Neural progenitor cell (in vitro differentiated cells): ENCODE results near the gene SLC35F5. TPM values are rescaled to one million over a fixed set of nuclear protein-coding genes. Genes with fewer than 3 reads are reported as not detected.

Experiments used
- DNase-seq: peaks from one replicate; pipeline ENCODE4 v3.0.0-alpha.2; 2016; ENCODE audit warnings: low spot score
- H2AFZ ChIP-seq: fragments of 200-600 bp; sonication (generic); replicated peaks from 2 replicates; pipeline ENCODE4 v1.6.1; 2016; ENCODE audit warnings: antibody characterized with exemption
- H3F3A ChIP-seq: fragments of 200-600 bp; sonication (generic); 2 replicates; pipeline ENCODE4 v1.6.1; 2016; ENCODE audit warnings: antibody characterized with exemption, low read depth
- H3K27ac ChIP-seq: fragments of 200-600 bp; sonication (generic); 2 replicates; pipeline ENCODE4 v1.5.1; 2016; ENCODE audit warnings: mild to moderate bottlenecking
- H3K27me3 ChIP-seq: fragments of 200-600 bp; sonication (generic); 2 replicates; pipeline ENCODE4 v1.6.1; 2016; ENCODE audit warnings: mild to moderate bottlenecking, moderate library complexity
- H3K36me3 ChIP-seq: fragments of 200-600 bp; sonication (generic); 2 replicates; pipeline ENCODE4 v1.5.1; 2016
- H3K4me1 ChIP-seq: fragments of 200-600 bp; sonication (generic); 2 replicates; pipeline ENCODE4 v1.6.1; 2016; ENCODE audit warnings: mixed run types
- H3K4me2 ChIP-seq: fragments of 200-600 bp; sonication (generic); 2 replicates; pipeline ENCODE4 v1.6.1; 2016
- H3K4me3 ChIP-seq: fragments of 200-600 bp; sonication (generic); 2 replicates; pipeline ENCODE4 v1.5.1; 2016
- H3K79me2 ChIP-seq: fragments of 200-600 bp; sonication (generic); 2 replicates; pipeline ENCODE4 v1.6.1; 2016; ENCODE audit warnings: low read depth
- H3K9ac ChIP-seq: fragments of 200-600 bp; sonication (generic); 2 replicates; pipeline ENCODE4 v1.6.1; 2016
- H3K9me3 ChIP-seq: fragments of 200-600 bp; sonication (generic); 2 replicates; pipeline ENCODE4 v1.5.1; 2016; ENCODE audit warnings: low read depth
- H4K20me1 ChIP-seq: fragments of 200-600 bp; sonication (generic); 2 replicates; pipeline ENCODE4 v1.6.1; 2016; ENCODE audit warnings: low read depth
- H3K27ac Mint-ChIP-seq: 3 replicates; pipeline ENCODE4 v1.8.0; 2021; ENCODE audit warnings: mixed read lengths
- H3K27me3 Mint-ChIP-seq: 2 replicates; pipeline ENCODE4 v1.8.0; 2022; ENCODE audit warnings: low read depth, mild to moderate bottlenecking, inconsistent platforms, moderate library complexity, mixed read lengths; ENCODE audit not compliant: insufficient read depth
- H3K36me3 Mint-ChIP-seq: 3 replicates; pipeline ENCODE4 v1.8.0; 2021; ENCODE audit warnings: mixed read lengths
- H3K4me1 Mint-ChIP-seq: 3 replicates; pipeline ENCODE4 v1.8.0; 2021; ENCODE audit warnings: mixed read lengths
- H3K4me3 Mint-ChIP-seq: 3 replicates; pipeline ENCODE4 v1.8.0; 2021; ENCODE audit warnings: mild to moderate bottlenecking, moderate library complexity, mixed read lengths
- H3K9me3 Mint-ChIP-seq: 3 replicates; pipeline ENCODE4 v1.8.0; 2020; ENCODE audit warnings: mixed read lengths
- EZH2 ChIP-seq: fragments of 200-600 bp; sonication (generic); IDR thresholded peaks from 2 replicates; pipeline ENCODE4 v1.6.1; 2017; ENCODE audit warnings: antibody characterized with exemption, mild to moderate bottlenecking, moderate library complexity
- EZH2phosphoT487 ChIP-seq: fragments of 200-600 bp; sonication (generic); IDR thresholded peaks from 2 replicates; pipeline ENCODE4 v1.6.1; 2017; ENCODE audit warnings: antibody characterized with exemption
- total RNA-seq: library from RNA; depleted of rRNA; stranded (reverse); fragments of >200 nt; gene quantifications from 2 replicates; pipeline ENCODE4 v1.2.3, GENCODE V29; 2015; ENCODE audit warnings: low replicate concordance
- TF ChIP-seq, protein P1 (sequence below): fragments of 200-600 bp; sonication (generic); IDR thresholded peaks from 2 replicates; pipeline ENCODE4 v1.5.1; 2017; ENCODE audit warnings: antibody characterized with exemption, mild to moderate bottlenecking

The SLC35F5 gene
- total RNA-seq, 1 donor from 2014 or later = 83.0 TPM

DNA sequence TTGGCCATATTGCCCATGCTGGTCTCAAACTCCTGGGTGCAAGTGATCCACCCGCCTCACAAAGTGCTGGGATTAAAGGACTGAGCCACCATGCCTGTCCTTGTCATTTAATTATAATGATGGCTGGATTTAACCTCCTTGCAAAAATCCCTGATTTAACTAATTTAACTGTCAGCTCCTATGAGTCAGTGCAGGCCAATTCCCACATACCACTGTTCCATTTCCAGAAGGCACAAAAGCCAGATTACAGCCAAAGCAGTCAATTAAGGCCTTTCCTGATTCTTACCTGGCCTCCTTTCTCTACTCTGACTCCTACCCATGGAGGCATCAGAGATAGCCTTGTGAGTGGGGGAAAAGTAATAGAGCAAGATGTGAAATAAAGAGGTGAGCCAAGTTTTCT, 12.3 kb upstream of the SLC35F5 start:
- H2AFZ ChIP-seq = no peak overlapping the region
- no peak overlapping the region for H3K4me3 Mint-ChIP-seq
- no peaks in the 10 kb centered on the region for H3K36me3 Mint-ChIP-seq
- H4K20me1 ChIP-seq = no peaks in the 10 kb centered on the region
- H3K4me2 ChIP-seq = no peak overlapping the region
- no peaks in the 10 kb centered on the region for H3K4me1 ChIP-seq
- H3K36me3 ChIP-seq = no peaks in the 10 kb centered on the region
- no peaks in the 10 kb centered on the region for H3K27me3 ChIP-seq
- no peak overlapping the region for H3K27ac ChIP-seq
- TF ChIP-seq EZH2 (no peak), EZH2phosphoT487 (no peak)
- TF ChIP-seq, protein P1, sequence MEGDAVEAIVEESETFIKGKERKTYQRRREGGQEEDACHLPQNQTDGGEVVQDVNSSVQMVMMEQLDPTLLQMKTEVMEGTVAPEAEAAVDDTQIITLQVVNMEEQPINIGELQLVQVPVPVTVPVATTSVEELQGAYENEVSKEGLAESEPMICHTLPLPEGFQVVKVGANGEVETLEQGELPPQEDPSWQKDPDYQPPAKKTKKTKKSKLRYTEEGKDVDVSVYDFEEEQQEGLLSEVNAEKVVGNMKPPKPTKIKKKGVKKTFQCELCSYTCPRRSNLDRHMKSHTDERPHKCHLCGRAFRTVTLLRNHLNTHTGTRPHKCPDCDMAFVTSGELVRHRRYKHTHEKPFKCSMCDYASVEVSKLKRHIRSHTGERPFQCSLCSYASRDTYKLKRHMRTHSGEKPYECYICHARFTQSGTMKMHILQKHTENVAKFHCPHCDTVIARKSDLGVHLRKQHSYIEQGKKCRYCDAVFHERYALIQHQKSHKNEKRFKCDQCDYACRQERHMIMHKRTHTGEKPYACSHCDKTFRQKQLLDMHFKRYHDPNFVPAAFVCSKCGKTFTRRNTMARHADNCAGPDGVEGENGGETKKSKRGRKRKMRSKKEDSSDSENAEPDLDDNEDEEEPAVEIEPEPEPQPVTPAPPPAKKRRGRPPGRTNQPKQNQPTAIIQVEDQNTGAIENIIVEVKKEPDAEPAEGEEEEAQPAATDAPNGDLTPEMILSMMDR = no peak
- no peaks in the 10 kb centered on the region for H3K9me3 Mint-ChIP-seq
- H3K27me3 Mint-ChIP-seq = peaks cover 2% of the 10 kb centered on the region
- no peaks in the 10 kb centered on the region for H3K79me2 ChIP-seq
- H3K4me1 Mint-ChIP-seq = no peaks in the 10 kb centered on the region
- no peak overlapping the region for H3K27ac Mint-ChIP-seq
- no peak overlapping the region for H3K9ac ChIP-seq
- no peak overlapping the region for H3K4me3 ChIP-seq
- H3K9me3 ChIP-seq = no peaks in the 10 kb centered on the region
- DNase-seq = no peak
- H3F3A ChIP-seq = no peaks in the 10 kb centered on the region

DNA sequence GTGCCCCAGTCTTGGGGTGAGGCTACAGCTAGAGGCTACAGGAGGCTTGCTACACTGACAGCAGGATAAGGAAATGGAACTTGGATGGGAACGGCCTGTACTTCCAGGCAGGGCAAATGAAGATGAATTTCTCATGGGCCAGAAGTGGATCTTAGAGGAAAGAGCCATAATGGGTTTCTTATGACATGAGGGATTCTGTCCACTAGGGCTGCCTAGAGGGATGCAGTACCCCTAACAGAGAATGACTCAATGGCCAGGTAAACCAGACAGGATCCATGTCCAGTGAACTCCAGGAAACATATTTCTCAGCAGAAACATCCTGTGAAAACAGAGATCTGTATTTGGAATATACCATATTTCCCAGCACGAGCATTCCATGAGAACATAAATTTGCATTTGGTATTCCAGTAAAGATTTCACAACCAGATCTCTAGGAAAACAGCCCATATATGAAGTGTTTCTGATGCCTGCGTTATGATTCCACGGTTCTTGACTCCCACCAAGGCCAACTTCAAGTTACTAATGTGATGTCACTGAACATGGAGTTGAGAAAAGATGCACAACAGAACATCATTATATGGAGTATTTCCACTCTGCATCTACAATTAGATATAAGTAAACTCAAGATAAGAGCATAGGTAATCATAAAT, 11.5 kb upstream of the SLC35F5 start:
- Mint-ChIP-seq H3K4me3 (no peak overlapping the region), H3K27ac (no peak overlapping the region), H3K27me3 (peaks cover 2% of the 10 kb centered on the region), H3K36me3 (no peaks in the 10 kb centered on the region), H3K9me3 (no peaks in the 10 kb centered on the region), H3K4me1 (no peaks in the 10 kb centered on the region)
- Histone ChIP-seq H3K36me3 (no peaks in the 10 kb centered on the region), H3K79me2 (no peaks in the 10 kb centered on the region), H3F3A (no peaks in the 10 kb centered on the region), H3K9ac (no peak overlapping the region), H3K4me2 (no peak overlapping the region), H3K4me3 (no peak overlapping the region), H2AFZ (no peak overlapping the region), H3K9me3 (no peaks in the 10 kb centered on the region), H3K4me1 (no peaks in the 10 kb centered on the region), H3K27me3 (no peaks in the 10 kb centered on the region), H4K20me1 (no peaks in the 10 kb centered on the region), H3K27ac (no peak overlapping the region)
- no peak for DNase-seq
- TF ChIP-seq EZH2 (no peak), EZH2phosphoT487 (no peak)
- TF ChIP-seq, protein P1 = no peak

DNA sequence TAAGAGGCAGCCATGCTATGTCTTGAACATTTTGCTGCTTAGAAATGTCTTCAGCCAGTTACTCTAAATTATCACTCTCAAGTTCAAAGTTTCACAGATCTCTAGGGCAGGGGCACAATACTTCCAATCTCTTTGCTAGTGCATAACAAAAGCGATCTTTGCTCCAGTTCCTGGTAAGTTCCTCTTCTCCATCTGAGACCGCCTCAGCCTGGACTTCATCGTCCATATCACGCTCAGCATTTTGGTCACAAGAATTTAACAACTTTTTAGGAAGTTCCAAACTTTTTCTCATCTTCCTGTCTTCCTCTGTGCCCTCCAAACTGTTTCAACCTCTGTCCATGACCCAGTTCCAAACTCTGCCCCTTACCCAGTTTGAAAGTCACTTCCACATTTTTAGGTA, 8.8 kb upstream of the SLC35F5 start:
- no peak overlapping the region for H3K4me2 ChIP-seq
- no peaks in the 10 kb centered on the region for H3K79me2 ChIP-seq
- no peaks in the 10 kb centered on the region for H3K27me3 ChIP-seq
- H3K9ac ChIP-seq = no peak overlapping the region
- no peaks in the 10 kb centered on the region for H3F3A ChIP-seq
- H3K4me1 ChIP-seq = no peaks in the 10 kb centered on the region
- H3K4me3 ChIP-seq = no peak overlapping the region
- TF ChIP-seq EZH2 = no peak
- TF ChIP-seq, protein P1 = no peak
- Mint-ChIP-seq H3K27ac (no peak overlapping the region), H3K9me3 (no peaks in the 10 kb centered on the region), H3K27me3 (peaks cover 2% of the 10 kb centered on the region), H3K36me3 (no peaks in the 10 kb centered on the region), H3K4me1 (no peaks in the 10 kb centered on the region), H3K4me3 (no peak overlapping the region)
- no peaks in the 10 kb centered on the region for H3K36me3 ChIP-seq
- no peak for DNase-seq
- H2AFZ ChIP-seq = no peak overlapping the region
- no peak overlapping the region for H3K27ac ChIP-seq
- H4K20me1 ChIP-seq = no peaks in the 10 kb centered on the region
- H3K9me3 ChIP-seq = no peaks in the 10 kb centered on the region
